Ovary (tissue), 9 donors: ENCODE data around the gene STX1A. TPM values are rescaled to one million over a fixed set of nuclear protein-coding genes. Genes with fewer than 3 reads are reported as not detected.

Experiments used
- DNase-seq, 5 donors: peaks; one replicate each; pipeline ENCODE4 v3.0.0-alpha.2; 2019 to 2020
- H3K27ac ChIP-seq, 2 donors: fragments of 200-600 bp; one replicate each; pipeline versions ENCODE4 v1.5.1 to v1.8.0; 2019 to 2022
- H3K27me3 ChIP-seq: fragments of 200-600 bp; one replicate; pipeline ENCODE4 v1.8.0; 2022
- H3K36me3 ChIP-seq: fragments of 200-600 bp; sonication (generic); one replicate; pipeline ENCODE4 v1.5.1; 2019
- H3K4me1 ChIP-seq: one replicate; pipeline ENCODE4 v1.8.1; 2013; ENCODE audit warnings: mild to moderate bottlenecking, moderate library complexity; ENCODE audit not compliant: insufficient read depth
- H3K4me3 ChIP-seq: fragments of 200-600 bp; sonication (generic); one replicate; pipeline ENCODE4 v1.5.1; 2017
- H3K9me3 ChIP-seq, 2 donors: fragments of 200-600 bp in 1 of 2; sonication (generic) in 1 of 2; one replicate each; pipeline versions ENCODE4 v1.5.1 to v1.8.1; 2013 to 2019; ENCODE audit warnings: mild to moderate bottlenecking in 1 of 2, moderate library complexity in 1 of 2
- CTCF ChIP-seq, 3 donors: fragments of 450-650 bp in 2 of 3; fragments of 200-600 bp in 1 of 3; IDR thresholded peaks; one replicate each; pipeline versions ENCODE4 v1.5.1 to v1.8.0; 2016 to 2022; ENCODE audit warnings: antibody characterized with exemption in 3 of 3, mild to moderate bottlenecking in 1 of 3
- EP300 ChIP-seq: sonication (generic); formaldehyde crosslinking; IDR thresholded peaks from one replicate; pipeline ENCODE4 v1.6.1; 2017; ENCODE audit warnings: antibody characterized with exemption
- POLR2A ChIP-seq: fragments of 450-650 bp; IDR thresholded peaks from one replicate; pipeline ENCODE4 v1.6.1; 2017; ENCODE audit warnings: antibody characterized with exemption, mild to moderate bottlenecking, moderate library complexity
- WGBS, 3 donors: extraction: QIAGEN DNeasy Blood & Tissue Kit in 1 of 3; methylation state at CpG; one replicate each; pipeline versions ENCODE4 v1.1.5 to v1.1.7; 2013 to 2017; 5-methylcytosine and 5-hydroxymethylcytosine counted together
- intact Hi-C, 4 donors: fragments of 100-400 bp; cut with DNase I; formaldehyde crosslinking; loops; one replicate each; pipeline versions ENCODE4 v1.11.0 to v1.15.1; 2022 to 2023
- polyA plus RNA-seq, 2 donors: library from polyadenylated mRNA; stranded (reverse); fragments of 200-250 nt in 1 of 2; fragments of 350-450 nt in 1 of 2; fragmentation: Illumina TruSeq in 1 of 2; extraction: RNeasy Lipid Tissue Mini Kit (QIAGEN cat#74804) in 1 of 2; gene quantifications; one replicate each; pipeline ENCODE4 v1.2.3, GENCODE V29; 2013 to 2014
- total RNA-seq, 7 donors: library from RNA; depleted of rRNA in 2 of 7; stranded (reverse); fragments of >200 nt in 2 of 7; fragmentation: NEBNext Ultra II Directional in 3 of 7; extraction: Animal tissue kit (Norgen Biotek cat#: 25700) in 3 of 7; gene quantifications; one replicate each; pipeline versions ENCODE4 v1.1.0 to v1.2.4, GENCODE V29; 2016 to 2023
- donor health status: DM: no; HTN: no; CAD: no; lungs with moderate emphysema.
- donor health status: DM: no; HTN: no; CAD: no.
- donor health status: Bipolar disorder and iron deficiency.
- donor health status: DM: yes; HTN: yes; CAD: no.
- donor health status: DM: no; HTN: no; CAD: no.
- donor health status: DM: yes; HTN: yes; CAD: no.

STX1A gene
- total and polyA plus RNA-seq, 9 donors, result 1.6 to 11.3 (median 6.4) TPM

GRCh38 chr7:73698410-73698809 is 21.1 kb downstream of the STX1A start:
- DNase-seq, result no peak

GRCh38 chr7:73696372-73696771 is 23.1 kb downstream of the STX1A start:
- intact Hi-C loops, result no loop called here
- 82 to 85% (median 84%) methylated on average over 4 of the region's 4 CpGs for WGBS, 3 donors
- Histone ChIP-seq H3K9me3 (no peaks in the 10 kb centered on the region), H3K4me1 (no peaks in the 10 kb centered on the region), H3K36me3 (no peaks in the 10 kb centered on the region), H3K27me3 (no peaks in the 10 kb centered on the region), H3K4me3 (no peak overlapping the region), H3K27ac (no peak overlapping the region)
- DNase-seq, result no peak
- no peak for TF ChIP-seq POLR2A
- TF ChIP-seq EP300, result no peak
- TF ChIP-seq CTCF (IDR thresholded peaks at IDR 0.05), result no peak

More at GRCh38 chr7:73698410-73698809, 21.1 kb downstream of the STX1A start:
- TF ChIP-seq EP300 (no peak), POLR2A (no peak), CTCF (IDR thresholded peaks at IDR 0.05) (no peak)
- WGBS, 3 donors, result 64 to 71% (median 71%) methylated on average over 7 of the region's 7 CpGs
- Histone ChIP-seq H3K9me3 (no peaks in the 10 kb centered on the region), H3K4me1 (peaks cover 3% of the 10 kb centered on the region), H3K4me3 (no peak overlapping the region), H3K27ac (no peak overlapping the region), H3K36me3 (no peaks in the 10 kb centered on the region), H3K27me3 (no peaks in the 10 kb centered on the region)
- intact Hi-C loops, result no loop called here

GRCh38 chr7:73690646-73691045 is 28.8 kb downstream of the STX1A start:
- H3K27me3 ChIP-seq, result no peaks in the 10 kb centered on the region
- WGBS, 3 donors, result 80 to 87% (median 84%) methylated on average over 7 of the region's 7 CpGs

GRCh38 chr7:73688288-73688687 is 31.2 kb downstream of the STX1A start:
- TF ChIP-seq EP300 (no peak), CTCF (IDR thresholded peaks at IDR 0.05) (no peak), POLR2A (no peak)
- Histone ChIP-seq H3K27ac (no peak overlapping the region), H3K4me3 (no peak overlapping the region), H3K9me3 (no peaks in the 10 kb centered on the region), H3K36me3 (no peaks in the 10 kb centered on the region), H3K27me3 (no peaks in the 10 kb centered on the region), H3K4me1 (peaks cover 3% of the 10 kb centered on the region)
- DNase-seq, result no peak
- intact Hi-C loops, result loop anchor here in 1 of 4 donors (10.0 kb wide), 1 partner anchor 567 kb away; the partner anchor contains the start of gene RFC2
- WGBS, 3 donors, result 89 to 94% (median 92%) methylated on average over 8 of the region's 8 CpGs

More at GRCh38 chr7:73690646-73691045, 28.8 kb downstream of the STX1A start:
- intact Hi-C loops, result no loop called here
- H3K4me3 ChIP-seq, result no peak overlapping the region
- DNase-seq, result no peak
- TF ChIP-seq EP300 (no peak), POLR2A (no peak), CTCF (IDR thresholded peaks at IDR 0.05) (no peak)
- no peak overlapping the region for H3K27ac ChIP-seq
- no peaks in the 10 kb centered on the region for H3K4me1 ChIP-seq
- no peaks in the 10 kb centered on the region for H3K36me3 ChIP-seq
- H3K9me3 ChIP-seq, result no peaks in the 10 kb centered on the region
